ENCODE data around the gene PRR20C.
"Not testable (repeated sequence)": the region's sequence is repeated elsewhere in the genome, so short reads cannot be mapped to it uniquely, and the experiment has no call there.

The PRR20C gene

DNA sequence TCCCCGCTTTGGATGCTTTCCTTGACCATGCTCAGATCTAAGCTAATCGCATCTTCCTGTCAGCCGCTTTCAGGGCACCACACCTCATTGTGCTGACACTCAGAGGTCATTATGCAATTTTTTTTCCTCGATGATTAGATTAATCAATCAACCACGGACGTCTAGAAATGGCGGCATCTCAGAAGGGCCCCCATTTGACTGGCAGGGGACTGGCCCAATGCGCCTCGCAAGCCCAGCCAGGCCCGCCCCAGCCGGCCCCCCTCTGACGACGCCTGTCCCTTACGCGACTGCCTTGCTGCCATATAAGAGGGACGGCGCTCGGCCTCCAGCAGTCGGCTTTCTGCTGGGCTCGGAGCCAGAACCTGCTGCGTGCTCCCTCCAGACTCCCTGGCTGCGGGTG, at the start of gene PRR20C:
Gene PRR20C, plus strand, starts transcription at position 301 of the 400 bp plus-strand sequence. CDS start 387 bp downstream, outside the sequence.
- not testable (repeated sequence) for DNase-seq

DNA sequence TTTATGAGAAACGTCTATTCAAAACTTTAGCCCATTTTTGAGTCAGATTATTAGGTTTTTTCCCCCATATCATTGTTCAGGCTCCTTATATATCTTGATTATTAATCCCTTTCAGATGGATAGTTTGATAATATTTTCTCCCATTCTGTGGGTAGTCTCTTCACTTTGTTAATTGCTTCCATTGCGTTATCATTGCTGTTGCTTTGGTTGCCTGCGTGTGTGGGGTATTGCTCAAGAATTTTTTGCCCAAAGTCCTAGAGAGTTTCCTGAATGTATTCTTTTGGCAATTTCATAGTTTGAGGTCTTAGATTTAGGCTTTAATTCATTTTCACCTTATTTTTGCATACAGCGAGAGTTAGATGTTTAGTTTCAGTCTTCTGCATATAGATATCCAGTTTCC, 38.9 kb upstream of the PRR20C start:
- DNase-seq: no peak

DNA sequence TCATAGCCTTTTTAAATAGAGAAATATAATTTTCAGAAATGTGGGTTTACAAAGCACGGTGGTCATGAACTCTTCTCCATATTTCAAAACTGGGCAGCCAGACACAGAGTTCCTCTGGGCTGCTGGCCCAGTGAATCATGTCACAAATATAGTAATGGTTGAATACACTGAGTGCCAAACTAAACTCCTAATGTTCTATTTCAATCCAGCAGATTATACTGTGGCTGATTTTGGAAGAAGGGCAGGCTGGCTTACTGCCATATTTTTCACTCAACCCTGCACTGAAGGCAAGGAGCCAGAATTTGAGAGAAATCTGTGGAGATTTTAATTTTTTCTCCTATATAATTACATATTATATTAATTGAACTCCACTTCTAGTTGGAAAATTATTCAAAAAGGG, 30.2 kb upstream of the PRR20C start:
- no peak for DNase-seq

- no peak for DNase-seq
Observed at GRCh38 chr13:57128909-57129308, 25.0 kb upstream of the PRR20C start.

GRCh38 chr13:57136093-57136492, 17.8 kb upstream of the PRR20C start:
- DNase-seq: no peak

- DNase-seq: no peak
Observed at GRCh38 chr13:57137585-57137984, 16.3 kb upstream of the PRR20C start.

DNA sequence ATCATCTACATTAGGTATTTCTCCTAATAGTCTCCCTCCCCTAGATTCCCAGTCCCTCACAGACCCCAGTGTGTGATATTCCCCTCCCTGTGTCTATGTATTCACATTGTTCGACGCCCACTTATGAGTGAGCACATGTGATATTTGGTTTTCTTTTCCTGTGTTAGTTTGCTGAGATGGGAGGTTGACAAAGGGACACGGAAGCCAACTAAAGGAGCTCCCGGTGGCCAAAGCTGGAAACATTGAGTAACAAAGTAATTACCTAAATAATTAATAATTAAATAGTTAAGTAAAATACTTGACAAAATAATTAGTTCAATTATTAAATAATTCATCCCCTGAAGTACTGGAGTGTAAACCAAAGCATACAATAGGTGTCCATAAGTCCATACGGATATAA, 14.9 kb upstream of the PRR20C start:
- DNase-seq: no peak

- not testable (repeated sequence) for DNase-seq
Observed at GRCh38 chr13:57139781-57140180, 14.1 kb upstream of the PRR20C start.

GRCh38 chr13:57140235-57140968, 13.5 kb upstream of the PRR20C start, which contains the start of gene PRR20A:
Gene PRR20A, plus strand, starts transcription at chr13:57140918. Its CDS starts 387 bp downstream, at chr13:57141305.
- not testable (repeated sequence) for DNase-seq

GRCh38 chr13:57147188-57147587, 6.7 kb upstream of the PRR20C start, which contains the start of gene PRR20B:
Gene PRR20B, plus strand, starts transcription at chr13:57147488. Its CDS starts 387 bp downstream, at chr13:57147875.
- not testable (repeated sequence) for DNase-seq

GRCh38 chr13:57148106-57148505, 5.8 kb upstream of the PRR20C start:
- DNase-seq: not testable (repeated sequence)

- not testable (repeated sequence) for DNase-seq
Observed at GRCh38 chr13:57160332-57160731, 6.5 kb downstream of the PRR20C start, which contains the start of gene PRR20D. Gene PRR20D, plus strand, starts transcription at chr13:57160632. Its CDS starts 387 bp downstream, at chr13:57161019.

- DNase-seq: not testable (repeated sequence)
Observed at GRCh38 chr13:57166897-57167296, 13.0 kb downstream of the PRR20C start, which contains the start of gene PRR20E. Gene PRR20E, plus strand, starts transcription at chr13:57167197. Its CDS starts 387 bp downstream, at chr13:57167584.

GRCh38 chr13:57191667-57192066, 37.8 kb downstream of the PRR20C start:
- no peak for DNase-seq
